Body of pancreas (tissue), 4 donors: ENCODE data around the gene TBC1D19. TPM values are rescaled to one million over a fixed set of nuclear protein-coding genes. Genes with fewer than 3 reads are reported as not detected.
"Not testable (repeated sequence)": the region's sequence is repeated elsewhere in the genome, so short reads cannot be mapped to it uniquely, and the experiment has no call there.

ENCODE experiments used
- ATAC-seq: fragments of 150-250 bp; one replicate; pipeline ENCODE4 v1.9.1; 2016
- DNase-seq, 4 donors: peaks; one replicate each; pipeline ENCODE4 v3.0.0-alpha.2; 2019
- H3K27ac ChIP-seq, 4 donors: fragments of 200-600 bp; sonication (generic); 1 replicate in 3 of 4; 2 replicates in 1 of 4; pipeline versions ENCODE4 v1.5.1 to v1.6.1; 2016 to 2019; ENCODE audit warnings: mild to moderate bottlenecking in 1 of 4, mixed read lengths in 1 of 4, moderate library complexity in 1 of 4
- H3K27me3 ChIP-seq, 2 donors: fragments of 200-600 bp; sonication (generic); one replicate each; pipeline ENCODE4 v1.6.0; 2016; ENCODE audit warnings: mild to moderate bottlenecking in 1 of 2
- H3K36me3 ChIP-seq, 2 donors: fragments of 200-600 bp; sonication (generic); replicated peaks in 1 of 2; 2 replicates each; pipeline ENCODE4 v1.5.1; 2016; ENCODE audit warnings: low read depth in 2 of 2; ENCODE audit not compliant: insufficient read depth in 1 of 2
- H3K4me1 ChIP-seq: fragments of 200-600 bp; sonication (generic); one replicate; pipeline ENCODE4 v1.6.0; 2016
- H3K4me3 ChIP-seq, 2 donors: fragments of 200-600 bp; sonication (generic); 1 replicate in 1 of 2; 2 replicates in 1 of 2; pipeline ENCODE4 v1.5.1; 2016 to 2019
- H3K9me3 ChIP-seq, 3 donors: fragments of 200-600 bp; sonication (generic); 1 replicate in 2 of 3; 2 replicates in 1 of 3; pipeline ENCODE4 v1.5.1; 2016
- POLR2A ChIP-seq, 3 donors: fragments of 450-650 bp; IDR thresholded peaks; one replicate each; pipeline ENCODE4 v1.6.1; 2016; ENCODE audit warnings: antibody characterized with exemption in 3 of 3, mild to moderate bottlenecking in 2 of 3
- WGBS, 2 donors: methylation state at CpG; one replicate each; pipeline ENCODE4 v1.1.5; 2017; 5-methylcytosine and 5-hydroxymethylcytosine counted together
- intact Hi-C: fragments of 100-400 bp; cut with DNase I; formaldehyde crosslinking; loops from one replicate; pipeline ENCODE4 v1.15.1; 2023
- total RNA-seq, 2 donors: library from RNA; depleted of rRNA; stranded (reverse); fragments of >200 nt; gene quantifications; one replicate each; pipeline ENCODE4 v1.1.0, GENCODE V29; 2016
- TF ChIP-seq, protein P1 (sequence below), 7 experiments: fragments of 450-650 bp in 4 of 7; fragments of 200-600 bp in 3 of 7; sonication (generic) in 3 of 7; IDR thresholded peaks; one replicate each; pipeline ENCODE4 v1.5.1; 2016 to 2019; ENCODE audit warnings: antibody characterized with exemption in 7 of 7

TBC1D19 gene
- total RNA-seq, 2 donors from 2014 or later: 22.8 to 30.7 TPM

DNA sequence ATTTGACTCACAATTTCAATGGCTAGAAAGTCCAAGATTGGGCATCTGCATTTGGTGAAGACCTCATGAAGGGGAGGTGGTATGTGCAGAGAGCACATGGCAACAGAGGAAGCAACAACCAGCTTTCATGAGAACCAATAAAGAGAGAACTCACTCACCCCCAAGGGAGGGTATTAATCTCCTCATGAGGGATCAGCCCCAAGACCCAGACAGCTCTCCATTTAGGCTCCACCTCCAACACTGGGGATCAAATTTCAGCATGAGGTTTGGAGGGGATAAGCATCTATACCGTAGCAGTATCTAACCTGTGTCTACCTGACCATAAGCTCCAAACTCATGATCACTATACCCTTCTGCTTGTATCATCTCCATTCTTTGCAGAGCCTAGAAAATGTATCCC lies 9.3 kb upstream of the TBC1D19 start:
- WGBS, 2 donors: 50 to 54% methylated on average over 1 of the region's 1 CpG
- Histone ChIP-seq H3K36me3 (no peaks in the 10 kb centered on the region), H3K27ac (no peak overlapping the region), H3K27me3 (no peaks in the 10 kb centered on the region), H3K4me3 (no peak overlapping the region), H3K9me3 (no peaks in the 10 kb centered on the region), H3K4me1 (peaks cover 5% of the 10 kb centered on the region)
- TF ChIP-seq, protein P1, sequence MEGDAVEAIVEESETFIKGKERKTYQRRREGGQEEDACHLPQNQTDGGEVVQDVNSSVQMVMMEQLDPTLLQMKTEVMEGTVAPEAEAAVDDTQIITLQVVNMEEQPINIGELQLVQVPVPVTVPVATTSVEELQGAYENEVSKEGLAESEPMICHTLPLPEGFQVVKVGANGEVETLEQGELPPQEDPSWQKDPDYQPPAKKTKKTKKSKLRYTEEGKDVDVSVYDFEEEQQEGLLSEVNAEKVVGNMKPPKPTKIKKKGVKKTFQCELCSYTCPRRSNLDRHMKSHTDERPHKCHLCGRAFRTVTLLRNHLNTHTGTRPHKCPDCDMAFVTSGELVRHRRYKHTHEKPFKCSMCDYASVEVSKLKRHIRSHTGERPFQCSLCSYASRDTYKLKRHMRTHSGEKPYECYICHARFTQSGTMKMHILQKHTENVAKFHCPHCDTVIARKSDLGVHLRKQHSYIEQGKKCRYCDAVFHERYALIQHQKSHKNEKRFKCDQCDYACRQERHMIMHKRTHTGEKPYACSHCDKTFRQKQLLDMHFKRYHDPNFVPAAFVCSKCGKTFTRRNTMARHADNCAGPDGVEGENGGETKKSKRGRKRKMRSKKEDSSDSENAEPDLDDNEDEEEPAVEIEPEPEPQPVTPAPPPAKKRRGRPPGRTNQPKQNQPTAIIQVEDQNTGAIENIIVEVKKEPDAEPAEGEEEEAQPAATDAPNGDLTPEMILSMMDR (IDR thresholded peaks at IDR 0.05): no peak
- TF ChIP-seq POLR2A (IDR thresholded peaks at IDR 0.05): no peak
- intact Hi-C loops: no loop called here
- ATAC-seq (no peak), DNase-seq (no peak)

DNA sequence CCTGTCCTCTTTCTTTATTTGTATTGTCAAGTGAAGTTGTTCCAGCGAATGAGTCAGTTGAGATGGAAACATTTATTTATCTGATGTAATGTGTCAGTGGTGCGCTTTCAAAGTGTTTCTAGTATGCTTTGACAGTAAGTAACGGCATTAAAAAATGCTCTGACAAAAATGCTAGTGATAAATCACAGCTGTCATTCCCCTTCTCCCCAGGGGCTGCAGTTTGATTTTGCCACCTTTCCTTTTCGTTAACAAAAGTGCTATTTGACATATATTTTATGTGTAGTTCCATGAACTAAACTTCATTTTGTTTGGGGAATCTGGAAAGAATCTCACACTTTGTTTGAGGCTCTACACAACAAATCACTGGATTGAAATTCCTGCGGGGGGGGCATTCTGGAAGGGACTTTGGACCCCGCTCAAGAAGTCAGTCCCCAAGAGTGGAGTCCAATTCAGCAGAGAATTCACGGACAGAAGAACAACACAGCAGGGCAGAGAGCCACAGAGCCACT lies 7.6 kb upstream of the TBC1D19 start:
- no peak for TF ChIP-seq POLR2A (IDR thresholded peaks at IDR 0.05)
- TF ChIP-seq, protein P1 (IDR thresholded peaks at IDR 0.05): no peak
- no peaks in the 10 kb centered on the region for H3K36me3 ChIP-seq
- no peak overlapping the region for H3K4me3 ChIP-seq
- no peak for ATAC-seq
- no peak overlapping the region for H3K27ac ChIP-seq
- peaks cover 5% of the 10 kb centered on the region for H3K4me1 ChIP-seq
- no peaks in the 10 kb centered on the region for H3K27me3 ChIP-seq
- 25% methylated on average over 7 of the region's 7 CpGs for WGBS, 2 donors
- intact Hi-C loops: no loop called here
- no peaks in the 10 kb centered on the region for H3K9me3 ChIP-seq
- DNase-seq: peak in 3 of 4 donors; percentile 4 to 36 (median 21)

DNA sequence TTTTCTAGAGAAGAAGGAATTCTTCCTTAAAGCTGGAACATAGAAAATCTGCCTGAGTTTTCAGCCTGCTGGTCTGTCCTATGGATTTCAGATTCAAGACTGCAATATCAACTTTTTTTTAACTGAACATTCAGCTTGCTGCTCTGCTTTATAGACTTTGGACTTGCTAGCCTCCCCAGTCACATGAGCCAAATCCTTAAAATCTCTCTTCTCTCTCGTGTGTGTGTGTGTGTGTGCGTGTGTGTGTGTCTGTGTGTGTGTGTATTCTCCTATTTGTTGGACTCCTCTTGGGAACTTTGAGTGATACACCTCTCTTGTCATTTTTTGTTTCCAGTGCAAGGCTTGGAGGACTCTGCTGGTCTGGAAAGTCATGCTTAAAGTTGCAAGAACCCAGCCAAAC lies 6.8 kb upstream of the TBC1D19 start:
- peaks cover 5% of the 10 kb centered on the region for H3K4me1 ChIP-seq
- 43 to 46% methylated on average over 2 of the region's 2 CpGs for WGBS, 2 donors
- no peaks in the 10 kb centered on the region for H3K27me3 ChIP-seq
- no peak overlapping the region for H3K27ac ChIP-seq
- intact Hi-C loops: no loop called here
- ATAC-seq (no peak), DNase-seq (no peak)
- no peaks in the 10 kb centered on the region for H3K9me3 ChIP-seq
- no peak overlapping the region for H3K4me3 ChIP-seq
- TF ChIP-seq, protein P1 (IDR thresholded peaks at IDR 0.05): no peak
- no peak for TF ChIP-seq POLR2A (IDR thresholded peaks at IDR 0.05)
- no peaks in the 10 kb centered on the region for H3K36me3 ChIP-seq

DNA sequence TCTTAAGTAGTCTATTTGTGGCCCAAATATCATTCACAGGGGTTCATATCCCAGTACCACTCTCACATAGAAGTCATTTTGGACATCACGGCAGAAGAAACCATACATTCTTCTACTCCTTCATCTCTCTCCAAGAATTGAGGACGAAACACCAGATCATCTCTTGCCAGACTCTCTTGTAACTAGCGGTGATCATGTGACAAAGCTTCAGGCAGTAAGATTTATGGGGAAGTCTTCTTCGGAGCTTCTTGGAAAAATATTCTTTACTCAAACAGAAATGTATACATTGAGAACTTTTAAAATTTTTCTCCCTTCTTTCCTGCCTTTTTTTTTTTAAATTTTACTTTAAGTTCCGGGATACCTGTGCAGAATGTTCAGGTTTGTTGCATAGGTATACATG lies 4.7 kb upstream of the TBC1D19 start:
- Histone ChIP-seq H3K36me3 (no peaks in the 10 kb centered on the region), H3K4me3 (no peak overlapping the region), H3K27ac (no peak overlapping the region), H3K4me1 (peaks cover 9% of the 10 kb centered on the region), H3K27me3 (no peaks in the 10 kb centered on the region), H3K9me3 (no peaks in the 10 kb centered on the region)
- 86 to 88% methylated on average over 5 of the region's 5 CpGs for WGBS, 2 donors
- intact Hi-C loops: no loop called here
- no peak for DNase-seq
- TF ChIP-seq, protein P1 (IDR thresholded peaks at IDR 0.05): no peak
- no peak for TF ChIP-seq POLR2A (IDR thresholded peaks at IDR 0.05)
- no peak for ATAC-seq

DNA sequence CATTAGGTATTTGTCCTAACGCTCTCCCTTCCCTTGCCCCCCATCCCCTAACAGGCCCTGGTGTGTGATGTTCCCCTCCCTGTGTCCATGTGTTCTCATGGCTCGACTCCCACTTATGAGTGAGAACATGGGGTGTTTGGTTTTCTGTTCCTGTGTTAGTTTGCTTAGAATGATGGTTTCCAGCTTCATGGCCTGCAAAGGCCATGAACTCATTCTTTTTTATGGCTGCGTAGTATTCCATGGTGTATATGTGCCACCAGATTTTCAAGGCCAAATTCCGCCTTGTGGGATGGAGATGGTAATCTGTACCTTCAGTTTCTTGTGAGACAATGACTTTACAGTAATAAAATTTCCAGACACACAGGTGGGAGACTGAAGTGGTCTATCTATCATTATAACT lies 2.5 kb upstream of the TBC1D19 start:
- H3K27me3 ChIP-seq, H3K27ac ChIP-seq, H3K4me3 ChIP-seq, ATAC-seq, H3K9me3 ChIP-seq, H3K36me3 ChIP-seq, intact Hi-C loops, DNase-seq: not testable (repeated sequence)
- 88 to 89% methylated on average over 4 of the region's 4 CpGs for WGBS, 2 donors
- peaks cover 12% of the 10 kb centered on the region for H3K4me1 ChIP-seq
